NCI-H2029 (cell line): ENCODE results near the gene OR52W1.
A peak's percentile ranks its signal among the peaks of the same experiment; 100 is the strongest.
"Not testable (repeated sequence)": the region's sequence is repeated elsewhere in the genome, so short reads cannot be mapped to it uniquely, and the experiment has no call there.

Experiments
- DNase-seq: peaks from one replicate; lab custom pipeline; 2025; lab: John Stamatoyannopoulos, UW

Gene OR52W1

GRCh38 chr11:6217722-6218121 is 18.7 kb downstream of the OR52W1 start:
- DNase-seq: no peak

- no peak for DNase-seq
Measured at GRCh38 chr11:6219359-6219758, 20.3 kb downstream of the OR52W1 start.

GRCh38 chr11:6223854-6224253 is 24.8 kb downstream of the OR52W1 start:
- DNase-seq: no peak

DNA sequence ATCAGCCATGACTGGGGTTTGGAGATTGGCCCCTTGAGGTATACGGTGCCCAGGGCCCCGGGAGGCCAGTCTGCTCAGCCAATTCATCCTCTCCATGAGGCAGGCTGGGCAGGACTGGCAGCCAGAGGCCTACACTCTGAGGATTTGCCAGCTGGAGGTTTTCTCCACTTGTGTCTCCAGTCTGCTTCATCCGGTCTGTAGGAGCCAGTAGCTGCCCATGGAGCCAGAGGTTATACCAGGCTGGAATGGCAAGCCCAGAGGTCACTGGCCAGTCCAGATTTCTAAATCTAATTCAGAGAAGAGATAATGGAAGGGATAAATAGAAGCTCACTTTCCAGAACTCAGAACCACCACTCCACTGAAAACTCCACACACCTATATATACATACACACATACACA is 25.4 kb downstream of the OR52W1 start:
- DNase-seq: no peak

DNA sequence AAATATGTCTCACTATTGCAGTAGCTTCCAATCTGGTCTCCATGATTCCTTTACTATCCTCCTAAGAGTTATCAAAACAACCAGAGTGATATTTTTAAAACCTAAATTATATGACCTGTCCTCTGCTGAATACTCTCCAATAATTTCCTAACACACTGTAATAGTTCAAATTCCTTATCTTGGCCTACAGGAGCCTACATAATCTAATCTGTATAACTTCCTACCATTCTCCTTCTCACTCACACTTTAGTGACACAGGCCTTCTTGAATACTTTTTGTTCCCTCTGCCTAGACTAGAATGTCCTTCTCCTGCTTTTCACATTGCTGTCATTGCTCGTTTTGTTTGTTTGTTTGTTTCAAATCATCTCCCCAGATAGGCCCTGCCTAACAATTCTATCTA is 26.0 kb downstream of the OR52W1 start:
- DNase-seq: no peak

DNA sequence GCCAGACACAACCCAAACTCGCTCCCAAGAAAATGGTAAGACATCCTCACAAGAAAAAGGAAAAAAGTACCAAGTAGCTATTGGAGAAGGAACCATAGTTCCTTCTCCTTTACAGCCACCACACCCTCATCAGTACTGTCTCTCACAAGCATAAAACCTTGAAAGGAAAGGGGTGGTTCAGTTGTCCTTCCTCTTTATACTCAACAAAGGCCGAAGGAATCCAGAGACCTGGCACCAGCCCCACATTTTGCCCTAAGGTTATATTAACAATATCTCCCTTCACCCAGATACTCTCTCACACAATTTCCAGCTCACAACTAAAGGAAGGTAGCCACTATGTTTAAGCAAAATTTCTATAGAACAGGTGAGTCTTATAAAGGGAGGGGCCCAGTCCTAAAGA is 26.9 kb downstream of the OR52W1 start:
- DNase-seq: no peak

DNA sequence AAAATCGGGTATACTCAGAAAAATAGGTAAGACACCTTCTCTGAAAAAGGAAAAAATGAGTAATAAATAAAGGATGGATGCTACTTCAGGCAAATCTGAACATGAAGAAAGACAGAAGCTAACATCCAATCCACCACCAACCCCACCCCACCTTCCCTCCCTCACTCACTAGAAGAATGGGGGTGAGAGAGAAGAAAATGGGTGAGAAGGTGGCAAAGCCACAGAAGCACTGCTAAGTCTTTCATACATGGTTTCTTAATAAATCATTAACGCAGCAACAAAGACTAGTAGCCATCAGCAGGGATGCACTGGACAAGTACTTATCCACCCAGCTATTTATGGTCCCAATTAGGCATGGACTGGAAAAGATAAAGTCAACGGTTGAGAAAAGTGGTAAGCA is 29.5 kb downstream of the OR52W1 start:
- DNase-seq: no peak

DNA sequence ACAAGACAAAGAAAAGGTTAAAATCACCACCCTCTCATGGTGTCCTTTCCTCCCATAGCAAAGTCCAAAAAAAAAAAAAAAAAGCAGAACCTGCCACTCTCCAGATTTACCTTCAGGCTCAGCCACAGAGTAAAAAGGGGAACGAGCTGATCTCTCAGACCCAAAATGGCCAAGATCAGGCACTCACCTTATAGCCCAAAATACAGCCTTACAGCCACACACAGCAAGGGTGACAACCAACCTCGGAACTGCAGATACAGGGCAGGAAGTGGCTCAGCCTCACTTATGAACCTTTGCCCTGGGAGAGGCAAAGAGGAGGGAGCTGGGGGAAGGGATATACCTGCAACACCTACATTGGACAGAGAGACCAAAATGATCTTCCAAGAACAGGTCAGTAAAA is 30.9 kb downstream of the OR52W1 start:
- DNase-seq: no peak

DNA sequence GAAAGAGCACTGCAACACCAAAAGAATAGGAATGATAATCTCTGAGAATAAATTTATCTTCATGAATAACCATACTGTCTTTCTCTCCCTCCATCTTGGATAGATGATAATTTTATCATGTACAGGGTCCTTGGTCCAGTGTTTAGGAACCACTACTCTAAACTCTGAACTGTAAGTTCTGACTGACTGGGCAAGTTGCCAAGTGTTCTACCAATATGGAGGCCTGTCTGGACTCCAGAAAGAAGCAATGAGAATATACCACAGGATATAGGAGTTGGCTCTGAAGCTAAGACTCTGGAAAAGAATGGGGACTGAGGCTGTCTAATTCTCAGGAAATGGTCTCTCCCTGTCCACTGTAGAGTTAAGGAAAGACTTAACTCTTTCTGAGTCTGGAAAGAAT is 33.9 kb downstream of the OR52W1 start:
- DNase-seq: no peak

GRCh38 chr11:6233984-6234386 is 35.0 kb downstream of the OR52W1 start:
- no peak for DNase-seq

DNA sequence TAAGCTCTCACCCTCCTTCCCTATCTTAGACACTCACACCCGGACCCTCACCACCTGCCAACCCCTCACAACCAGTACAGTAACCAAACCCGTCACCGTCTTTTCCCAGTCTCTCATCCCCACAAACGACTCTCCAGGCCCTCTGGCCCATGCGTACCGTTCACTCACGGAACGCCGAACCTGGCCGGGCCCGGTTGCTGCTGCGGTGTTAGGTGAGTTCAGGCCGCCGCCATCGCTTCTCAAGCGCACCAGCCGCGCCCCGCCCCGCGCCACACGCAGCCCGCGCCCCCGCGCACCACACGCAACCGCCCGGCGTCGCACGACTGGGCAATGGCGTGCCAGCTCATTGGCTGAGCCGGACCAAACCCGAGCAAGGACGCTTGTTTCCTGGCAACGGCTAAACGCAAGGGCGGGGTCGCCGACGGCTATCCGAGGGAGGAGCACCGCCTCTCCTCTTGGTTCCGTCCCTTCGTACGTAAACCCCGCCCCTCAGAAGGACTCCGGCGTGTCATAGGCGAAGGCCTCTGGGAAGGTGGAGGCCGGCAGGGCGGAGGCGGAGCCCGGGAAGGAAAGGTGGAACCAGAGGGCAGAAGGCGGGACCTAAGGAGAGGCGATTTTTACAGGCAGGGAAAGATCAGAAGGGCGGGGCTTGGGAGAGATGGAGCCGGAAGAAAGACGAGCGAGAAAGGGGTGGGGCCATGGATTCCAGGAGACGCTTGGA is 35.5 kb downstream of the OR52W1 start, which contains the start of gene FHIP1B:
Gene FHIP1B, minus strand, starts transcription at position 250 of the 721 bp plus-strand sequence. CDS start 10,120 bp downstream, outside the sequence.
- peak; percentile 99 for DNase-seq

- DNase-seq: no peak
Measured at GRCh38 chr11:6237266-6237665, 38.2 kb downstream of the OR52W1 start.

GRCh38 chr11:6237761-6238302 is 38.8 kb downstream of the OR52W1 start:
- peak; percentile 14 for DNase-seq

DNA sequence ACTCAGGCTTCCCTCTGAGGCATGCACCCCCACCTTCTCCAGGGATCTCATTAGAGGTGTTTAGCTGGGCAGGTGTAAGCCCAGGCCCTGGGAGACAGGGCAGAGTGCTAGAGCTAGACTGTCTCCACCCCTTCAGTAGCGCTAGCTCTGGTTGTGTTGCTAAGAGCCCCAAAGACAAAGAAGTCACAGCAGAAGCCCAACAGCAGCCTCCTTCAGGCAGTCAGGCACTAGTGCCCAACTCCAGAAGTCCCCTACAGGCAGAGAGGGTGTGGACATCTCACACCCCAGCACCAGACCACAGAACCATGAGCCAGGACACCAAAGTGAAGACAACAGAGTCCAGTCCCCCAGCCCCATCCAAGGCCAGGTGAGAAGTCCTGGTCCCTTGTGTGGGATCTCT is 39.9 kb downstream of the OR52W1 start, which contains the start of gene CNGA4:
Gene CNGA4, plus strand, starts transcription at position 188 of the 400 bp plus-strand sequence. Its CDS starts 118 bp downstream, at position 306.
- peak; percentile 26 for DNase-seq

GRCh38 chr11:6240139-6240538 is 41.1 kb downstream of the OR52W1 start:
- DNase-seq: no peak

- no peak for DNase-seq
Measured at GRCh38 chr11:6240781-6241180, 41.8 kb downstream of the OR52W1 start.

DNA sequence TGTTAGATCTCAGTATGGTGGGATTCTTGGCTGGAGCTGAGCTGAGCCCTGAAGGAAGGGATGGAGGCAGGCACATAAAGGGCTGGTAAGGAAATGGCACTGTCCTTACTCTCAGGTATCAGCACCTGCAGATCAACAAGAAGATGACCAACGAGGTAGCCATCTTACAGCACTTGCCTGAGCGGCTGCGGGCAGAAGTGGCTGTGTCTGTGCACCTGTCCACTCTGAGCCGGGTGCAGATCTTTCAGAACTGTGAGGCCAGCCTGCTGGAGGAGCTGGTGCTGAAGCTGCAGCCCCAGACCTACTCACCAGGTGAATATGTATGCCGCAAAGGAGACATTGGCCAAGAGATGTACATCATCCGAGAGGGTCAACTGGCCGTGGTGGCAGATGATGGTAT is 42.3 kb downstream of the OR52W1 start:
- DNase-seq: no peak

DNA sequence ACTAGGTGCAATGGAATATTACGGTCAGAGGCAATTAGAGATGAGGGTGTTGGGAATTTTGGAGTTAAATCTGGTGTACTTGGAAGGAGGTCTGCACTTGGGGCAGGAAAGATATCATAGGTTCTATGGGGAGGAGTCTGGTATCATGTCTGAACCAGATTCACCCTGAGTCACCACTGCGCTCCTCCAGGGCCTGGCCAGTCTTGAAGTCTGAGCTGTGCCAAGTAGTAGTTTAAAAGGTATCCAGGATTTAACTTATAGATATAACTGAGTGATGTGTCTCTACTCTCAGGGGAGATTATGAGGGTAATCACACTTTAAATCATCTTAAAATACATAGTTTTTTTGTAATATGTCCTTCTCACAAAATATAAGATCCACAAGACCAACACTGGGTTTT is 46.5 kb downstream of the OR52W1 start:
- no peak for DNase-seq

DNA sequence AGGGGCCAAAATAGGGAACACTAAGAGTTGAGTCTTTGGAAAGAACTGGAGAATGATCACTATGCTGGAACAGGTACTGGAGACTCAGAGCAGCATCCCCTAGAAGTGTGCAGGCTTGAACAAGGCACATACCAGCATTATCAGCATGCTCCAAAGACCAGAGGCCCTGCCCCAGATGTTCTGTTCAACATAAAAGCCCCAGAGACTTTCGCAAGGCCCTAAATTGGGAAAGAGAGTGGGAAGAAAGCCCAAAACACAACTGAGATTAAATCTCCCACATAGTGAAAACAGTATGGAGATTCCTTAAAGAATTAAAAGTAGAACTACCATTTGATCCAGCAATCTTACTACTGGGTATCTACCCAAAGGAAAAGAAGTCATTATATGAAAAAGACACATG is 49.2 kb downstream of the OR52W1 start:
- DNase-seq: no peak

DNA sequence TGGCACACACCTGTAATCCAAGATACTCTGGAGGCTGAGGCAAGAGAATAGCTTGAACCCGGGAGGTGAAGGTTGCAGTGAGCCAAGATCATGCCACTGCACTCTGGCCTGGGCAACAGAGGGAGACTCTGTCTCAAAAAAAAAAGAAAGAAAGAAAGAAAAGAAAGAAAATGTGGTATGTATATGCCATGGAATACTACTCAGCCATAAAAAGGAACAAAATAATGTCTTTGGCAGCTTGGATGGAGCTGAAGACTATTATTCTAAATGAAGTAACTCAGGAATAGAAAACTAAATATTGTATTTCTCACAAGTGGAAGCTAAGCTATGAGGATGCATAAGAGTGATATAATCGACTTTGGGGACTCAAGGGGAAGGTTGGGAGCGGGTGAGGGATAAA is 49.9 kb downstream of the OR52W1 start:
- not testable (repeated sequence) for DNase-seq
